GM18517 (cell line): Measurements from ENCODE around the gene ZNF281.
"Not testable (repeated sequence)": the region's sequence is repeated elsewhere in the genome, so short reads cannot be mapped to it uniquely, and the experiment has no call there.

Source experiments
- ATAC-seq: cut with Tn5 transposase; IDR thresholded peaks from one replicate; pipeline ENCODE4 v1.9.1; 2021; ENCODE audit warnings: mild to moderate bottlenecking, moderate library complexity; ENCODE audit not compliant: unreplicated experiment

The ZNF281 gene, protein sequence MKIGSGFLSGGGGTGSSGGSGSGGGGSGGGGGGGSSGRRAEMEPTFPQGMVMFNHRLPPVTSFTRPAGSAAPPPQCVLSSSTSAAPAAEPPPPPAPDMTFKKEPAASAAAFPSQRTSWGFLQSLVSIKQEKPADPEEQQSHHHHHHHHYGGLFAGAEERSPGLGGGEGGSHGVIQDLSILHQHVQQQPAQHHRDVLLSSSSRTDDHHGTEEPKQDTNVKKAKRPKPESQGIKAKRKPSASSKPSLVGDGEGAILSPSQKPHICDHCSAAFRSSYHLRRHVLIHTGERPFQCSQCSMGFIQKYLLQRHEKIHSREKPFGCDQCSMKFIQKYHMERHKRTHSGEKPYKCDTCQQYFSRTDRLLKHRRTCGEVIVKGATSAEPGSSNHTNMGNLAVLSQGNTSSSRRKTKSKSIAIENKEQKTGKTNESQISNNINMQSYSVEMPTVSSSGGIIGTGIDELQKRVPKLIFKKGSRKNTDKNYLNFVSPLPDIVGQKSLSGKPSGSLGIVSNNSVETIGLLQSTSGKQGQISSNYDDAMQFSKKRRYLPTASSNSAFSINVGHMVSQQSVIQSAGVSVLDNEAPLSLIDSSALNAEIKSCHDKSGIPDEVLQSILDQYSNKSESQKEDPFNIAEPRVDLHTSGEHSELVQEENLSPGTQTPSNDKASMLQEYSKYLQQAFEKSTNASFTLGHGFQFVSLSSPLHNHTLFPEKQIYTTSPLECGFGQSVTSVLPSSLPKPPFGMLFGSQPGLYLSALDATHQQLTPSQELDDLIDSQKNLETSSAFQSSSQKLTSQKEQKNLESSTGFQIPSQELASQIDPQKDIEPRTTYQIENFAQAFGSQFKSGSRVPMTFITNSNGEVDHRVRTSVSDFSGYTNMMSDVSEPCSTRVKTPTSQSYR

DNA sequence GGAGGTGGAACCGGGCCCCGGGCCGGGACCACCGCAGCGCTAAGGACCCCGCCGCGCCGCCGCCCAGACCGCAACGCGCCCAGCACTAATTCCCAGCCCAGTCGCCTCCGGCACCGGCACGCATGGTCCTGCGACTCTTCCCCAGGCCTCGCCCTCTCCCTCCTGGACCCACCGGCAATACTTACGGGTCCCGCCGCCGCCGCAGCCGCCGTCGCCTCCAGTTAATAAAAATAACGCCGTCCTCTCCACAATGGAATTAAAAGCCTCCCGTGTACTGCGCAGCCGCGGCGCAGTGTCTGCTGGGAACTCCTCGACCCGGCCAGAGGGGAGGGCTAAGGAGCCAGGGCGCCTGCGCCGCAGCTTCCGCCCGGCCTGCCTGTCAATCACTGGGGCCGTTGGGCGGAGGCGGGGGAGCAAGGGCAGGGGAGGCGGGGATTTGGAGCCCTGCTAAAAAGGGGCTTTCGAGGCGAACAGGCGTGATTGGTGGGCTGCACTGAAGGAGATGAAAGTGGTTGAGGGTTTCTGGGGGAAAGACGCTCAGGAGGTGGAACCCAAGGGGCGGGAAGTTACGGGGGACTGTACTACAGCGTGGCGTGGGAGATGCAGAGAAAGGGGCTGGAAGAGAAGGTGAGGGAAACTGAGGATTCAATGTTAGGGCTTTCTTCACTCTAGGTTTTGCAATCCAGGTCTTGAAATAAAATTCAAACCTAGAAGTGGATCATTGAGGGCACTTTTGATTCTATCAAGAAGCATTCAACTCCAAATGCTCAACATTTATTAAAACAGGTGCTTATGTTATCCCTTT lies at the start of gene ZNF281:
ZNF281 (minus strand) TSS at position 276 of the 805 bp plus-strand sequence. CDS start 331 bp downstream, outside the sequence.
- peak; percentile 89 for ATAC-seq

DNA sequence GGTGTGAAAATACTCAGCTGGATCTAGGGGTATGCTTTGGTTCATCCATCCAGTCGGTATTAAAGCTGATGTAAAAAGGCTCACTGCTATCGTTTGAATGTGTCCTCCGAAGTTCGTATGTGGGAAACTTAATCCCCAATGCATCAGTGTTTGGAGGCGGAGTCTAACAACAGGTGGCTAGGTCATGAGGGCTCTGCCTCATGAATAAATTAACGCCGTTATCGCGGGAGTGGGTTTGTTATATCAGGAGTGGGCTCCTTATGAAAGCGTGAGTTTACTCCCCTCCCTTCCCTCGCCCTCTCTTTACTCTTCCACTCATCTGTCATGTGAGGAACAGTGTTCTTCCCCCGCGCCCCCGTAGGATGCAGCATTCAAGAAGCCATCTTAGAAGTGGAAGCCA lies 48.9 kb upstream of the ZNF281 start:
- ATAC-seq: no peak

DNA sequence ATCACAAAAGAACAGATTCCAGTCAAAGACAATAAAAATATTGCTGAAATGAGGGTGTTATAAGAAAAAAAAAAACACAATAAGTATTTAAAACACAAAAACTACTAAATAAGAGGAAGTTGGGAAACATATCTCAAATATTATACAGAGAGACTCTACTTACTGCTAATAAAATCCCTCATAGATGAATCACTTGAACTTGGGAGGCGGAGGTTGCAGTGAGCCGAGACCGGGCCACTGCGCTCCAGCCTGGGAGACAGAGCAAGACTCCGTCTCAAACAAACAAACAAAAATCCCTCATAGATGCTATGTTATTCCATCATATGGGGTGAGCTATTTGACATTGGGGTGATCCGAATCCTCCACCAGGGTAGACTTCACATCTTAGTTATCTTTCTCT lies 48.0 kb upstream of the ZNF281 start:
- ATAC-seq: no peak

DNA sequence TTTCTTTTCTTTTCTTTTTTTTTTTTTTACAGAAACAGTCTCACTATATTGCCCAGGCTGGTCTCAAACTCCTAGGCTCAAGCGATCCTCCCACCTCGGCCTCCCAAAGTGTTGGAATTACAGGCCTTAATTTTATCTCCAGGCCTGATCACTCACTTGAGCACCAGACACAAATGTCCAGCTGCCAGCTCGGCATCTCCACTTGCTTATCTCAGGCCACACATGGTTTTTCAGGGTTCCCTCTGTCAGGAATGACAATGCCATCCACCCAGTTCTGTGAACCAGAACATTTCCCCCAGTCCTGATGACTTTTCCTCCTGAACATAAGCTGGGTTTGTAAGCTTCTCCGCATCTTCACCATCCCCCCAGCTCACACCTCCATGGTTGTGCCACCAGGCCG lies 44.6 kb upstream of the ZNF281 start:
- no peak for ATAC-seq

DNA sequence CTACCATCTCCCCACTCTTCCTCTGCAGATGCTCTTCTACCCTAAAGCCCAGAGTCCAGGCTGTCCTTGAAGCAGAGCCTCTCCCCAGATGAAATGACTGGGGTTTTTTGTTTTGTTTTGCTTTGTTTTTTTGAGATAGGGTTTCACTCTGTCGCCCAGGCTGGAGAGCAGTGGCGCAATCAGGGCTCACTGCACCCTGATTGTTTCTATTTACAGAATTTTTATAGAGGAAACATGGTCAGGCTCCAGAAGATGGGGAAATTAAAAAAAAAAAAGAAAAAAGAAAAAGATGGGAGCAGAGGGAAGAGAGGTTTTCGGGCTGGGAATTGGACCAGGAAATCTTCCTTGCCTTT lies 43.7 kb upstream of the ZNF281 start:
- no peak for ATAC-seq

DNA sequence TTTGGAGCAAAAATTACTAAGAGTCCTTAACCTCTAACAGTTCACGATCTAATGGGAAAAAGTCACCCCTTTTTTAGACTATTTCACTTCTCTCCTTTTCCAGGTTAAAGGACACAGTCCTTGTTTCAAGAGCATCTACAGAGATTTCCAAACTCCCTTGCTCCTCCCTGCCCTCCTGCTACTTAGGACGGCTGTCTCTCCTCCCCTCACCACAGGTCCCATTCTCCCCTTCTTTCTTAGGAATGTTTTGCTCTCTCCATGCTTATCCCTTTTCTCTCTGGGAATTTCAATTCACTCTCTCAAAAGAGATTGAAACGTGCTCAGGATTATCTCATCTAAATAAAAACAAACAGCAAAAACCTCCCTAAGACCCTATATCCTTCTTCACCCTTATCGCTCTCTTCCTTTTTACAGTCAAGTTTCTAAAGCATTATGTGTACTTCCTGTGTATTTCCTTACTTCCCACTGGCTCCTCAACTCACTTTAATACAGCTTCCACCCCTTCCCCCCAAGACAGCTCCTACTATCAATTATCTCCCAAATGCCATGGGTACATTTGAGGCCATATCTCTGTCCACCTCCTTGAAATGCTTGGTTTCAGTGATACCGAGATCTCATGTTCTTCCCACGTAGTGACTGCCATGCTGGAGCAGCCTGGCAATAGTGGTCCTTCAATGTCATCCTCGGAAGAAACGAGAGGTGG lies 43.2 kb upstream of the ZNF281 start:
- ATAC-seq: no peak

DNA sequence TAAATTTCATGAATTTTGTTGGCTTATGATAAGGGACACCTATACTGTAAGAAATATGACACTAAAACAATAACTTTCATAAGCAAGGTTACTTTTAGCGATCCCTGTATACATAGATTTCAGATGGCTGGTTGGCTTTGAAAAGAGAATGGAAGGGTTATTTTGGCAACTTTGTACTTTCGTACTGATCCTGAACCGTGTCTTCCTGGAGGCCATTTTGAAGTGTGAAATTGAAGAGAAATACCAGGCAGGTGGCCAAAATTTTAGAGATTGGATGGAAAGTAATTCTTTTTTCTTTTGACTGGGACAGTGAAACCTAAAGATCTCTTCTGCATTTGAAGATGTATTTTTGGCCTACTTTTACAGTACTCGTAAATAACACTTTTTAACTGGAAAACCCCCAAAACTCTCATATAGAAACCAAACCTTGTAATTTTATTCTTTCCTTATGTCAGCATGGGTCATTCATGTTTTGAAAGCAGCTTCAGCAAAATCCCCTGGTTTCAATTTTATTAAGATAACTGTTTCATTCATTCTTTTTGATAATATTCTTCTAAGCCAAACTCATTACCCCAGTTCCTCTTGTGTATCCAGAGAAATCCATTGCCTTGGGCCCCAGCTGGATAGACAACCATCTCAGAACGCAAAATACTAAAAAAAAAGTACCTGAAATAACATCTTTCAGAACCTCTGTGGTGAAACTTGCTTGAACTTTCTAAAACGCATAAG lies 38.4 kb upstream of the ZNF281 start:
- peak; percentile 95 for ATAC-seq

DNA sequence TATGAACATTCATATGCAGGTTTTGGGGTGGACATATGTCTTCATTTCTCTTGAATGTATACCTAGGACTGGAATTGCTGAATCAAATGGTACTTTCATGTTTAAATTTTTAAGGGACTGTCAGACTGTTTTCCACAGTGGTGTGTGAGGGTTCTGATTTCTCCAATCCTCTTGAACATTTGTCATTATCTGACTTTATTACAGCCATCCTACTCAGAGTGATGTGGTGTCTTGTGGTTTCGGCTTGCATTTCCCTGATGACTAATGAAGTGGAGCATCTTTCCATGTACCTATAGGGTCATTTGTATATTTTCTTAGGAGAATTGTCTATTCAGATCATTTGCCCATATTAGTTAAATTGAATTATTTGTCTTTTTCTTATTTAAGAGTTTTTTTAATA lies 35.4 kb upstream of the ZNF281 start:
- no peak for ATAC-seq

DNA sequence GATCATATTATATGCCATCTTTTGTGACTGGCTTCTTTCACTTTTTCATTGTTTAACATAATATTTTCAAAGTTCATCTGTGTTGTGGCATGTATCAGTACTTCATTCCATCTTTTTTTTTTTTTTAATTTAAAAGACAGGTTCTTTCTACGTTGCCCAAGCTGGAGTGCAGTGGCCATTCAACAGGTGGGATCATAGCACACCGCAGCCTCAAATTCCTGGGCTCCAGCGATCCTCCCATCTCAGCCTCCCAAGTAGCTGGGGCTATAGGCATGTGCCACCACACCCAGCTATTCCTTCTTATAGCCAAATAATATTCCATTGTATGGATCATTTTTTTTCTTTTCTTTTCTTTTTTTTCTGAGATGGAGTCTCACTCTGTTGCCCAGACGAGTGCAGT lies 34.6 kb upstream of the ZNF281 start:
- ATAC-seq: no peak

DNA sequence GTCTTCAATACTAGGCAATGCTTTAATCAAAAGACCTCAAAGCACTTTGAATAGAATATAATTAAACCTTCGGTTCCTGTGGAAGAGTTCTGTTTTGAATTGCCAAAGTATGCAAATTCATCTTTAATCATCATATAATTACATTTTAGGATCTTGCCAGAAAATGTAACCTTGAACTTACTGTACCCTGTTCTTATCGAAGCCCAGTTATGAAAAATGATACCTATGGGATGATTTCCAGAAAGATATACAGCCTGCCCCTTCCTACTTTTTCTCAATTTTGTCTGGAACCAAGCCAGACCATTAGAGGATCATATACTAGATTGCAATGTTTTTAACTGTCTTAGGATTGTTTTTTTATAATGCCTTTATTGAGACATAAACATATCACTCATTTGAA lies 34.0 kb upstream of the ZNF281 start:
- ATAC-seq: no peak

DNA sequence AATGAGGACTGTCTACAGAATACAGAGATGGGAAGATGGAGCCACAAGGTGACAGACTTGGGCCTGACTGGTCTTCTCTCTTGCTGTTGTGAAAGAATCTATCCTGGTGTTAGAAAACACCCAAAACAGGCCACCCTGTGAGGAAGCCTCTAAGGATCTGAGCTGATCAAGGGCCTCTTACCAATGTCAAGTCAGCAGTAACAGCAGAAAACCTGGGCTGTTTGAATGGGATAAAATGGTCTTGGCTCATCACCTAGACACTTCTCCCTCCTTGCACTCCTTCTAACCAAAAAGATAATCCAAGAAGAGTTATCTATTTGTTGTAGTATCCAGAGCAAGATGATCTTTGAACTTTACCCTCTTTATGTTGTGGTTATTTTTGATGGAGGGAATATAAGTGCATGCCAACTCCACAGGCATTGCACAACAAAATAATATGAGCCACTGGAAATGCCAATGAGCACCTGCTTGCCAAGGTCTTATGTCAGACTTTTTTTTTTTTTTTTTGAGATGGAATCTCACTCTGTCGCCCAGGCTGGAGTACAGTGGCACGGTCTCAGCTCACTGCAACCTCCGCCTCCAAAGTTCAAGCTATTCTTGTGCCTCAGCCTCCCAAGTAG lies 32.8 kb upstream of the ZNF281 start:
- ATAC-seq: no peak

DNA sequence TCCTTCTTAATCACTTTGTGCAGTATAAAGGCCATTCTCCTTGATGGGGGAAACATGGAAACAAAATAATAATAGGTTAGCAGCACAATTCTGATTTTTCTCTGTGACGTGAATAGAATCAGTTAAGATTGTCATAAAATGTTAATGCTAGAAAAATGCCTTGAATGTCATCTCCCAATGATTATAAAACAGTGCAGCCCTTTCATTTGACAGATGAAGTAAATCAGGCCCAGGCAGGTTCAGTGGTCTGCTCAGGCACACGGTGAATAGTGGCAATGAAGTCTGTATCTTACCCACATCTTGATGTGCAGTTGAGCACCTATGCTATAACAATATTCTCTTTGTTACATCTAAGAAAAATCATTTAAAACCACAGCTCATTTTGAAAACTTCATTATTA lies 32.2 kb upstream of the ZNF281 start:
- ATAC-seq: no peak

DNA sequence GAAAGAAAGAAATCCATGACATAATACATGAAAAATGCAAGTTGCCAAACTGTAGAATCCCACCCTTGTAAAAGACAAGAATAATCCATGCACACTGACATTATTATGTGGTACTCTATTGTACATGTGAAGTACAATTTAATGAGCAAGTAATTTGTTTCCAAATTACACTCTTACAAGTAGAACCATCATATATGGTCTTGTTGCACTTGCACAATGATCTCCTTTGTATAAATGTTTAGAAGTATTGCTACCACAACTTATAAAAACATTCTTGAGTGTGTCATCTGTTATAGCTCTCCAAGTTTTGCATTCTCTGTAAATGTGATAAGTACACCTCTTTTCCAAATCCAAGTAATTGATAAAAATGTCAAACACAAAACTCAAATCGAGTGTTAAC lies 29.1 kb upstream of the ZNF281 start:
- ATAC-seq: no peak

DNA sequence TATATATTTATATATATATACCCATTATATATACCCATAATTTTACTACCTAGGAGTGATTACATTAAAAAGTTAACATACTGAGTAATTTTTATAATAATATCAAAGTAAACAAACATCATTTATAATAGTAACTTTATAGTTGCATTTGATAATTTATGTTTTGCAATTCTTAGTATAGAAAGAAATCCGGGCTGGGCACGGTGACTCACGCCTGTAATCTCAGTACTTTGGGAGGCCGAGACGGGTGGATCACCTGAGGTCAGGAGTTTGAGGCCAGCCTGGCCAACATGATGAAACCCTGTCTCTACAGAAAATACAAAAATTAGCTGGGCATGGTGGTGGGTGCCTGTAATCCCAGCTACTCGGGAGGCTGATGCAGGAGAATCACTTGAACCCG lies 28.6 kb upstream of the ZNF281 start:
- ATAC-seq: not testable (repeated sequence)

DNA sequence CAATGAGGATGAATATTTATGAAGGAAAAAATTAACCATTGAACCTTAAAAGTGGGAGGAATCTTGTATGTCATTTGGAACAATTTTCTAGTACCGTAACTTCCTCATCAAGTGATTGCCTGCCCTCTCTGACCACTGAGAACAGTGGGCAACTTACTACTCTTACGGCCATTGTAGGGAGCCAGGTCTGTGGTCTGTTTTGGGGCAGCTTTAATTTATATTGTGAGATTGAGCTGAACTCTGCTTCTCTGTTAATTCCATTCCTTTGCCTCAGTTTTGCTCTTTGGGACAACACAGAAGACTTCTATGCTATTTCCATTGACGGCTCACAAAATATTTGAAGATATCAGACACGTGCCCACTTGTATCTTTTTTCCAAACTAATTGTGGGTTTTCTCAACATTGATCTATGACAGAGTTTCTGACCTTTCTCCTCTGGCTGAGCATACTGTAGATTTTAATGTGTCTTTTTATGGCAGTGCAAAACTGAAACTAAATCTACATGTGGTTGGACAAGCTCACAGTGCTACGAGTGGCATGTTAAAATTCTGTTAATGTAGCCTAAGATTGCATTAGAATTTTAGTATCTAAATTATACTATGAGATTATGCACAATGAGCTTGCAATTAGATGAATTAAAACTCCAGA lies 27.8 kb upstream of the ZNF281 start:
- no peak for ATAC-seq

DNA sequence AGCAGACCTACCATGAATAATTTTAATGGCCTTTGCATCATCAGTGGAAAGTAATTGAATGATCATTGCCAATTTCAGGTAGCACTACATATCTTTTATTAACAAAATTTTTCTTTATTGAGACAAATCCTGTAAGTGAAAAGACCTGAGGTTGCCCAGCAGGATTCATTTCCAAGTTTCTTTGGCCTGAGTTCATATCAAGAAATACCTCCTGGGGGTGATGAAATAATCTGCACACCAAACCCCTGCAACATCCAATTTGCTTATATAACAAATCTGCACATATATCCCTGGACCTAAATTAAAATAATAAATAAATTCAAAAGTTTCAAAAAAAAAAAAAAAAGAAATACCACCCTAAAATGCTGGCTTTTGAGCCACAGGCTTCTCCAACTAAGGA lies 27.3 kb upstream of the ZNF281 start:
- no peak for ATAC-seq

DNA sequence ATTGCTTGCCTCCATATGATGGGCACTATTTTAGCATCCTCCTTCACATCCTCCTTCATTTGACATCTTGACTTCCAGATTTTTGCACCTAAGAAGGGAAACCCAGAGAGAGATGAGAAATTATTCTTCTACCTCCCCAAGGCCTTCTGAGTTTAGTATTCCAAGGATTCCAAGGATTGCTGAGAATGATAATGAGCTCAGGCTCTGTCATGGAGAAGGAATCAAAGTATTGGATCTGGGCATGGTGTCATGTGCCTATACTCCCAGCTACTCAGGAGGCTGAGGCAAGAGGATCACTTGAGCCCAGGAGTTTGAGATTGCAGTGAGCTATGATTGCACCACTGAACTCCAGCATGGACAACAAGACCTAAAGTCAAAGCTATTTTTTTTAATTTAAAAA lies 26.6 kb upstream of the ZNF281 start:
- ATAC-seq: no peak

DNA sequence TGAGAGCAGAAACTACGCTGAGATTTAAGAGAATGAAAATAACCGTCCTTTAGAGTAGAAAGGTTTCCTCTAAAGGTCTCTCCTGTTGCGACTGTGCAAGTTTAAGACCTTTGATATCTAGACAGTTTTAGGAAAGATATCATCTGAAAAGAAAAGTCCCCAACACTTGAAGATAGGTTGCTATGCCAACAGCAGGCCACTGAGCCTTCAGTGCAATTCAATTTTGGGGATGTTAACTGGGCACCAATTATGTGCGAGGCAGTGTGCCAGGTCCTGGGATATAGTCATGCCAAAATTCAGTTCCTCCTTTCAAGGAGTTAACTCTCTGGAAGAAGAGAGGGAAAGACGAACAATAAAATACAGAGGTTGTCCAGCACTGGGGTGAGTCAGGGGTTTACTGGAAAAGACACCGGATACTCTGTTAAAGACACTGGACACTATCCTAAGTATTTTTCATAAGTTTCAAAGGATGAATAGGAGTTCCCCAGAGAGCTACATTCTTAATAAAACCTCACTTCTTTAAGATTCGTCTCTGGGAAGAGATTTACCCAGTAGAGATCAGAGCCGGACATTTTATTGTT lies 25.5 kb upstream of the ZNF281 start:
- no peak for ATAC-seq

DNA sequence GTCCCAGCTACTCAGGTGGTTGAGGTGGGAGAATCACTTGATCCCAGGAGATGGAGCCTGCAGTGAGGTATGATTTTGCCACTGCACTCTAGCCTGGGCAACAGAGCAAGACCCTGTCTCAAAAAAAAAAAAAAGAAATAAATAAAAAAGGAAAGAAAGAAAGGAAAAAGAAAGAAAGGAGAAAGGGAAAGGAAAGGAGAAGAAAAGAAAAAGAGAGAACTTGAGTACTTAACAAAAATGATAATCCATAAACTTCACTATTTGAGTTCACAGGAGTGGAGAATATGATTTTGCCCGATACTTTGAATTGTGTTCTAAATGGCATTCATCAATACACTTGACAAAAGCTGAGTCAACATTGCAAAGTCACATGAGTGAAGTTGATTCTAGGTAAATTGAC lies 23.8 kb upstream of the ZNF281 start:
- no peak for ATAC-seq
